ENCODE results near the gene JUND.
A peak's percentile ranks its signal among the peaks of the same experiment; 100 is the strongest.

The JUND gene

DNA sequence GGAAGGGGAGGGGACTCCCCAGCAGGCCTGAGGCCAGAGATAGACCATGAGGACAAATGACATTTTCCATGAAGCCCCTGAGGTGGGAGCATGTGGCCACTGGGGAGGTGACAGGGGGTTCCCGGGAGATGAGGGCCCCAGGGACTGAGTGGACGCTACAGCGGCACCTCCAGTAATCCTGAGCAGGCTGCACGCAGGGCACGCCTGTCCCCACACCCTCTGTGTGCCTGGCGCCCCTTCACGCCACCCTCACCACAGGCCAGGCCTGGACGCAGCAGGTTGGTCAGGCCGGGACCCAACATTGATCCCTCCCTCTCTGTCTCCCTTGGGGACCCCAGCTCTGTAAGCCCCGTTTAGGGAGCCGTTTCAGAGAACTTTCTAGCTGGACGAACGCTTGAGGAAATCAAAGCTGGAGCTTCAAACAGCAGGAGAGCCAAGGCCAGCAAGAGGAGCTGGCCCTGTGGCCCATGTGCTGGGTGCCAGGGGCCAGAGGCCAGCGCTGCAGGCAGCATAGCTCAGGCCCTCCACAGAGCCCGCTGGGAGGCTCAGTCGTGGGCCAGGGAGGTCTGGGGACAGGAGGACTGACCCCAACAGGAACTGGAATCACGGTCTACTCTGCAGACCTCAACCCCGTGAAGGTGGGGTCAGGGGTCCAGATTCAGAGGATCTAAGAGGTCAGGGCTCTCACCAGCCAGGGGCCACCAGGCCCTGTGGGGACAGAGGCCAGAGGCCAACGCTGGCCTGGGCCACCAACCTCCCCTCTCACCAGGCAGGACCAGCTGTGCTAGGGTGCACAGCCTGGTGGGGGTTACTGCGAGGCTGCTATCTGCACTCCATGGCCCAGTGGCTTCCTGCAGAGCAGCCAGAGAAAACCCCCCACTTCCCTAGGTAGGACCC is 26.9 kb upstream of the JUND start:
- no peak for DNase-seq (ENCODE audit: low spot score)

DNA sequence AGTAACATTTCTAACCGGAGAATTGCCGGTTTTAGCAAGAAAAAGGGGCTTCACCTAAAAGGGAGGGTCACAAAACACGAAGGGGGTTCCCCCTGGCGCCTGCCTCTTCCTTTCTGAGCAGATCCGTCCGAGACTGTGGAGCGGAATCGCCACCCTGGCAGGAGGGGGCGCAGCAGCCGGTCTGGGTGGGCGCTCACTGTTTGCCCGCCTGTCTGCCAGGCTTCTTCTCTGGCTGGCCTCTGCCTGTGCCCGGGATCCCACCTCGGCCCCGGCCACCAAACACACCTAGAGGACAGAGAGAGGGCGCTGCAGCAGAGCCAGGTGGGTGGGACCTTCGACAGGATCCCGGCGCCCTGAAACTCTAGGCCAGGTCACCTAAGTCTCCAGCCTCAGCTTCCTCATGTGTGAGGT is 25.9 kb upstream of the JUND start:
- peak; percentile 19 for DNase-seq (ENCODE audit: low spot score)

DNA sequence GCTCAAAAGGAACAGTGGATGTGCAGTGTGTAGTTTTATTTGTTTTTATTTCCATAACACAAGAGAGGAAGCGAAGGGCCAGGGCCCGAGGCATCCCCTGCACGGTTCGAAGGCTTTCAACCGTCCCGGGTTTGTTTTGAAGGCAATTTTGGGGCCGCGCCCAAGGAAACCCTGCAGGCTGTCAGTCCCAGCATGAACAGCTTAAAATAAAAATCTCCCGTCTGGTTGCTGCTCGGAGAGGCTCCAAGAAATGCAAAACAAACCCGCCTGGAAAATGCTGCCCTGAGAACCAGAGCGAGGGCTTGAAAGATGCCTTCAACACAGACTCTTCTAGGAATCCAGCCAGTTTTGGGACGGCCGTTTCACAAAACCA is 25.5 kb upstream of the JUND start:
- peak; percentile 22 for DNase-seq (ENCODE audit: low spot score)

DNA sequence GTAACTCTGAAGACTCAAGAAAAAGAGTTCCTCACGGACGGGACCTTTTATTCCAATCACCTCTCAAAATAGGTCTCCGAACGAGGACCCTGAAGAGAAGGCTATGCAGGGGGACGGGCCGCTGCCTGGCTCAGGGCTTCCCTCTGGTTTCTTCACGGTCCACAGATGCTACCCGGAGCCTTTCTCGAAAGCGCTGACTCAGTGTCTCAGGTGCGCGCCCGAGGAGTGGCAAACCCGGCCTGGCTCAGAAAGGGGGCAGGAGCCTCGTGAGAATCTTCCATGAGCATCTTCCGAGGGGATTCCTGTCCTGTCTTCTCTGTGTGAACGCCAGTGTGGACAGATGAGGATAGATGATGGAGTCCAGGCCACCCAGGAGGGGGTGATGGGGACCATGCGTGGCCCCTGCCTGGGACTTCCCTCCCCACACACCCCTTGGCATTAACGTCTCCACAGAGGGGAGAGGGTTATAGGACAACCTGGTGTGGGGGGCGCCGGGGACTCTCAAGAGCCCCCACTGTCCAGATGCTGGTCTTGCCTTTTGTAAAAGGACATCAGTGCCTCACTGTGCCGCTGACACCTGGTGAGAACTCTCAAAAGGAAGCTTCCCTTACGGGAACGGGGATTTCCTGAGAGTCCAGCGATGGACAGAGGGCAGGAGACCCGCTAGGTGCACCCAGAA is 24.9 kb upstream of the JUND start:
- no peak for DNase-seq (ENCODE audit: low spot score)

DNA sequence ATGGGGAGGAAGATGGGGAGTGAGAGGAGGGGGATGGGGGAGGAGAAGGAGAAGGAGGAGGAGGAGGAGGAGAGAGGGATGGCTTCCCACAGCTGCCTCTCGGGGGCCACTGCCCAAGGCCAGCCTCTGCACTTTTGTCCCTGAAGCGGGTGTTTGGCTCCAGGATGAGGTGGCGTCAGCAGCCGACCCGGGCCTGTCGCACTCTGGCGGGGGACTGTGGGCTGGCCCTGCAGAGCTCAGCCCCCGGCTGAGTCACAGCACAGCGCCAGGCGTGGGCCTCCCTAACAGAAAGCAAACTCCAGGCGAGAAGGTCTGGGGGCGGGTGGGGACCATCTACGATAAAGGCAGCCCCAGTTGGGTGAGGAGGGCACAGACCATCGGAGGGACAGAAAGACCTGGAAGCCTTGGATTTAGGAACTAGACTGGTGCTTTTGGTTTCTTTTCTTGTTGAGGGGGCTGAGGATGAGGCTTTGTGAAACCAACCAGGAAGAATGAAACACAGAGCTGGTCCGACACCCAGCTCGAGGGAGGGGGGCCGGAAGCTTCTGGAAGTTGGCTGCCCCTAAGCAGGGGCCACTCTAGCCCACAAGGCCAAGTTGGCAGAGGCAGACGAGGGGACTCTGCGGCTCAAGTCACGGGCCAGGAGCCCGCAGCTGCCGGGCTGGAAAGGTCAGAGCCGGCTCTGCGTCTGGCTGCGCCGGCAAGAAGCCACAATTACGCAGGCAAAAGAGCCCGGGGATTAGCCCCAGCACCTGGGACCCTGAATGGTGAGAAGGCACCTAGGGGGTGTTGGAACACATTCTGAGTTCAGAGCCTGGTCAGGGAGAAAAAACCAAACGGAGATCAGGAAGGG is 23.3 kb upstream of the JUND start:
- peak; percentile 74 for DNase-seq (ENCODE audit: low spot score)

DNA sequence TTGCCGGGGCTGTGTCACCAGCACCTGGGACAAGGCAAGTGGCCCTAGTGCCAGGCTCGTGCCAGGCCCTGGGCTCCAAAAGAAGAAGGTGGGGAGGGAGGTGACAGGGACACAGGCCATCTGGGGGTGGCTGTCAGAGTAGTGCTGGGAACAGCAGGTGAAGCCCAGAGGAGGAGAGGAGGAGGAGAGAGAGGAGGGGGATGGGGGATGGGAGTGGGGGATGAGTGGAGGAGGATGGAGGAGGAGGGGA is 22.7 kb upstream of the JUND start:
- DNase-seq (ENCODE audit: low spot score): no peak

DNA sequence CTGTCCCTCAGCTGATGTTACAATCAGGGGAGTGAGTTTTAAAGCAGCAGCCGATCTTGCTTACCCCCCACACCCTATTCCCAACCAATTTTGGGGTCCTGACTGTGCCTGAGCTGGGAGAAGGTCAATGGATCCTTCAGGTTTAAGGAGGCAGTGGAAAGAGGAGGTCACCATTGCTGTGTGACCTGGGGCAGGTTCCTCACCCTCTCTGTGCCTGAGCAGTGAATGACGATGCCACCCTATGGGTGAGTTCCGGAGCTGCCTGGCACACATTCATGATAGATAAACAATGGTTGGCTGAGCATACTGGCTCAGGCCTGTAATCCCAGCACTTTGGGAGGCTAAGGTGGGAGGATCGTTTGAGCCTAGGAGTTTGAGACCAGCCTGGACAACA is 20.3 kb upstream of the JUND start:
- no peak for DNase-seq (ENCODE audit: low spot score)

DNA sequence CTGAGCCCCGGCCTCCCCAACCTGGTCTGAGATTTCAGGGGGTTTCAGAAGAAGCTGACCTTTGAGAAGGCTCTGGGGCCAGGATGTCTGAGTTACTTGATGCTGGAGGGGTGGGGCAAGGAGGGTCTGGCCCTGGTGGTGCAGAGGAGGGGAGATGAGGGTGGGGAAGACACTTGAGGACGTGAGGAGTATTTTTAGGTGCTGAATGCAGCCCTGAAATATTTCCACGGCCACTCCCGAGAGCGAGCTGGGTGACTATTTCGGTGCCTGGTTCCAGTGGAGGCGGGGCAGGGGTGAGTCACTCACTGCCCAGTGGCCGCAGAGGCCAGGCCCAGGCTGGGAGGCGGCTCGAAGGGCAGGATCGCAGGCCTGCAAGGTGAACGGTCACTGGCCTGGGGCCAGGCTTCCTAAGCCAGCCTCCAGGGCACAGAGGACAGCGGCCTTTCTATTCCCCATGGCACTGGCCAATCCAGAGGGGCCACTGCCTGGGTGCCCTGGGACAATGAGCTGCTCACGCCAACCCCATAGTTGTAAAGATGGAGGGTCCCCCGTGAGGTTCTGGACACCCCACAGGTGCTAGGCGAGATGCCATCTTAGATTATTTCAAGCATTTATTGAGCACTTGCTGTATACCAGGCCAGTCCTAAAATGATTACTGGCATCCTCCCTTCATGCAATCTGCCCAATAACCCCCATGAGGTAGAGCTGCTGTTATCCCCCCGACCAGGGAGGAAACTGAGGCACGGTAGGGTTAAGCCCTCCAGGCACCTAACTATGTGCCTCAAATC is 19.7 kb upstream of the JUND start:
- DNase-seq (ENCODE audit: low spot score): no peak

DNA sequence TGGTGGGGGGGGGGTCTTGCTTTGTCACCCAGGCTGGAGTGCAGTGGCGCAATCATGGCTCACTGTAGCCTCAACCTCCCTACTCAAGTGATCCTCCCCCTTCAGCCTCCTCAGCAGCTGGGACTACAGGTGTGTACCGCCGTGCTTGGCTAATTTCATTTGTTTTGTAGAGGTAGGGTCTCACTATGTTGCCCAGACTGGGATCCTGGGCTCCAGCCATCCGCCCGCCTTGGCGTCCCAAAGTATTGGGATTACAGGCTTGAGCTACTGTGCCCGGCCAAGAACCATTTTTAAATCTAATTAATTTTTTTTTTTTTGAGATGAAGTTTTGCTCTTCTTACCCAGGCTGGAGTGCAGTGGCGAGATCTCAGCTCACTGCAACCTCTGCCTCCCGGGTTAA is 18.2 kb upstream of the JUND start:
- no peak for DNase-seq (ENCODE audit: low spot score)

DNA sequence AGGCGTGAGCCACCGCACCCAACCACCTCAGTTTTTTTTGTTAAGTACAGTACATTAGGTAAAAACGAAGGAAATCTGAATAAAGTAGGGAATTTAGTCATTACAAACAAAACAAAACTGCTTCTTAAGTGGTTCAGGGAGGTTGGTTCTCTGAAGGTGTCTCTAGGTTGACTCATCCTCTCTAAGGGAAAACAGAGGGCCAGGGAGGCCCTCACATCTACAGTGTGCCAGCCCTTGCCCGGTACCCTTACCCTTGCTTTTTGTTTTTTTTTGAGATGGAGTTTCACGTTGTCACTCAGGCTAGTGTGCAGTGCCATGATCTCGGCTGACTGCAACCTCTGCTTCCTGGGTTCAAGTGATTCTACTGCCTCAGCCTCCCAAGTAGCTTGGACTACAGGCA is 17.2 kb upstream of the JUND start:
- no peak for DNase-seq (ENCODE audit: low spot score)

DNA sequence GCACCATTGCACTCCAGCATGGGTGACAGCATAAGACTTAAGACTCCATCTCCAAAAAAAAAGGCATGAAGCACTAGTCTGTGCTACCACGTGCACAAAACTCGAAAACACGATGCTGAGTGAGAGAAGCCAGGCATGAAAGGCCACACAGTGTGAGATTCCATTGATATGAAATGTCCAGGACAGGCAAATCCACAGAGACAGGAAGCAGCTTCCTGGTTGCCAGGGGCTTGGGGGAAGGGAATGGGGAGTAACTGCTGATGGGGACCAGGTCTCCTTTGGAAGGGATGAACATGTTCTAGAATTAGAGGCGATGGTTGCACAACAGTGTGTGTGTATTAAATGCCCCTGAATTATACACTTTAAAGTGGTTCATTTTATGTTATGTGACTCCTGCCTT is 15.9 kb upstream of the JUND start:
- DNase-seq (ENCODE audit: low spot score): no peak

DNA sequence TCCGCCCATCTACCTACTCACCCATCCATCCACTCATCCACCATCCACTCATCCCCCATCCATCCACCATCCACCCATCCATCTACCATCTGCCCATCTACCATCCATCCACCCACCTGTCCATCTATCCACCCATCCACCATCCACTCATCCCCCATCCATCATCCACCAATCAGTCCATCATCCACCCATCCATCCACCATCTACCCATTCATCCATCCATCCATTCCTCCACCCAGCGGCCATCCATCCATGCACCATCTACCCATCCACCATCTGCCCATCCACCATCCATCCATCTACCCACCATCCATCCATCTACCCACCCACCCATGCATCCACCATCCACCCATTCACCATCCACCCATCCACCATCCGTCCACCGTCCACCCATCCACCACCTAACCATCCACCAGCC is 13.6 kb upstream of the JUND start:
- DNase-seq (ENCODE audit: low spot score): no peak

DNA sequence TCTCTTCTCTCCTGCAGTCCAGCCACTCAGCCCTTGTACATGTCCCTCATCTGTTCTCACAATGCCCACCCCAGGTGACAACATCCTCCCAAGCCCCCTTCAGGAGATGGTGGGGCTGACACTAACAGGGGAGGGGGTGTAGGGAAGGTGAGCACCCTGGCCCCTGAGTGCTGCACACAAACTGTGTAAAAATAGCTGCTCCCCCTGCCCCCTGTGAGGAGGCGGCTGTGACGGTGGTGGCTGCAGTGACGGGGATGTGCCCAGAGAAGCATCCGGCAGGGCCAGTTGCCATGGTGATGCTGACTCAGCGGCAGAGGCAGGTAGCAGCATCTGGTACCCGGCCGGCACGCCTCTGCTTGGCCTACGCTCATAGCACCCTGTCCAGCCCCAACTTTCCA is 13.0 kb upstream of the JUND start:
- DNase-seq (ENCODE audit: low spot score): peak; percentile 92

DNA sequence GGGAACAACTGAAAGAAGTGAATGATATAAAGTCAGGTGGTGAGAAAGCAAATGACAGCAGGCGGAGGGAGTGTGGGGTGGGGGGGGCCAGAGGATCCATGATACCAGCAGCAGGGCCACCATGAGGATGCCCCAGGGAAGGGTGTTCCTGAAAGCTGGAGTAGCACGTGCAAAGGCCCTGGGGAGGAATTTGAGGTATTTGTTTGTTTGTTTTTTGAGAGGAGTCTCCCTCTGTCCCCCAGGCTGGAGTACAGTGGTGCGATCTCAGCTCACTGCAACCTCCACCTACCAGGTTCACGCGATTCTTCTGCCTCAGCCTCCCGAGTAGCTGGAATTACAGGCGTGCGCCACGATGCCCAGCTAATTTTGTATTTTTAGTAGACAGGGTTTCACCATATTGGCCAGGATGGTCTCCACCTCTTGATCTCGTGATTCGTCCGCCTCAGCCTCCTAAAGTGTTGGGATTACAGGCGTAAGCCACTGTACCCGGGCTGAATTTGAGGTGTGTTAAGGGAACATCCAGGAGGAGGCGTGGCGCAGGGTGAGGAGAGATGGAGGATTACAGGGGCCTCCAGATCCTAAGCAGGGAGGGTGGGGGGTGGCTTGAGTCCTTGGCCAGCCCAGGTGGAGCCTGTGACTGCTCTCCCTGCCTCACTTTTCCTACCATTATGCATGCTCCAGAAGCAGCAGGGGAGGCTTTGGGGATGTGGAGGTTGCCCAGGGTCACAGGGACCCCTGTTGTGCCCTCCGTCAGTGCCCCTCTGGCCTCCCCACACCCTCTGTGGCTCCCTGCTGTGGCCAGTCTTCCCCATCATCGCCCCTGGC is 12.4 kb upstream of the JUND start:
- no peak for DNase-seq (ENCODE audit: low spot score)

DNA sequence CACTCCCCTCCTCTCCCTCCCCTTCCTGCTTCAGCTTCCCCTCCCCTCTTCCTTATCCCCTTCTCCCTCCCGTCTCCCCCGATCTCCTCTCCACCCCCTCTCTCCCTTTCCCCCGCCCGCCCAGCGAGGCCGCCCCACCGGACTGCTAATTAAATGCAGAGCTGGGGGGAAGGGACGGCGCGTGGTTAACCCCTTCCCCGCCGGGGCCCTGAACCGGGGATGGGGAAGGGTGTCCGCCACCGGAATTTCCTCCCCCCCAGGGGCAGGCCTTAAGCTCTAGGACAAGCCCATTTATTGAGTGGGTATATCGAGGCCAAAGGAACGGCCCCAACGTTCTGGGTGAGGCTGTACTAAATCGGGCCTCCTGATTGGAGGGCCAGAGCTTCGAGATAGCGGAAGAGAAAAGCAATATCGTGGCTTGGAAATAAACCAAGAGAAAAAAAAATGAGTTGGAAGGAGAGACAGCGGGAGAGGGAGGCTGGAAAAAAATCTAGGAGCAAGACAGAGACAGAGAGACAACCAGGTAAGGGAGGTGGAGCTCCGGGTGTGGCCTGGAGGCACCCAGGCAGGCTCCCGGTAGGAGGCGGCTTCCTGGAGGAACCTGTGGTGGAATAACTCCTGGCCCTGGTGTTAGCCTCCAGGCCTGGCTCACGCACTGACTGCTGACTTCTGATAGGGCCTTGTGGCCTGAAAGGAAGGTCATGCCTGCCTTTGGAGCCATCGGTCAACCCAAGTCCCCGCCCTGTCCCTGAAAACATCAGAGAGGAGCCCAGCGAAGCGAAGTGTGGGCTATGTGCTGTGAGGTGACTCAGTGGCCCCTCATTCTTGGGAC is 11.6 kb upstream of the JUND start:
- peak; percentile 15 for DNase-seq (ENCODE audit: low spot score)

DNA sequence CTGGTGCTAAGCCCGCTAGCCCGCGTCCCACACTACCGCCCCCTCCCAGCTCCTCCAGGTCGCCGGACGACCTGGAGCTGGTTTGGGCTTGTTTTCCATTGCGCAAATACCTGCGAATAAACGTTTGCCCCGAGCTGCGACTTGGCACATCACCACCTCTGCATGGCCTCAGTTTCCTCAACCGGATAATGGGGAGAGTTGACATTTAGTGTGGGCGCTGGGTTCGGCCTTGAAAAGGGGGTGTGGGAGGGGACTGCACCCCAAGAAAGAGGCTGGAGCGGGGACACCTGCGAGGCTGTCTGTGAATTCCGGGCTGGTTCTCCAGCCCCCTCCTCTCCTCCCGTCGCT is 11.0 kb upstream of the JUND start:
- DNase-seq (ENCODE audit: low spot score): no peak

DNA sequence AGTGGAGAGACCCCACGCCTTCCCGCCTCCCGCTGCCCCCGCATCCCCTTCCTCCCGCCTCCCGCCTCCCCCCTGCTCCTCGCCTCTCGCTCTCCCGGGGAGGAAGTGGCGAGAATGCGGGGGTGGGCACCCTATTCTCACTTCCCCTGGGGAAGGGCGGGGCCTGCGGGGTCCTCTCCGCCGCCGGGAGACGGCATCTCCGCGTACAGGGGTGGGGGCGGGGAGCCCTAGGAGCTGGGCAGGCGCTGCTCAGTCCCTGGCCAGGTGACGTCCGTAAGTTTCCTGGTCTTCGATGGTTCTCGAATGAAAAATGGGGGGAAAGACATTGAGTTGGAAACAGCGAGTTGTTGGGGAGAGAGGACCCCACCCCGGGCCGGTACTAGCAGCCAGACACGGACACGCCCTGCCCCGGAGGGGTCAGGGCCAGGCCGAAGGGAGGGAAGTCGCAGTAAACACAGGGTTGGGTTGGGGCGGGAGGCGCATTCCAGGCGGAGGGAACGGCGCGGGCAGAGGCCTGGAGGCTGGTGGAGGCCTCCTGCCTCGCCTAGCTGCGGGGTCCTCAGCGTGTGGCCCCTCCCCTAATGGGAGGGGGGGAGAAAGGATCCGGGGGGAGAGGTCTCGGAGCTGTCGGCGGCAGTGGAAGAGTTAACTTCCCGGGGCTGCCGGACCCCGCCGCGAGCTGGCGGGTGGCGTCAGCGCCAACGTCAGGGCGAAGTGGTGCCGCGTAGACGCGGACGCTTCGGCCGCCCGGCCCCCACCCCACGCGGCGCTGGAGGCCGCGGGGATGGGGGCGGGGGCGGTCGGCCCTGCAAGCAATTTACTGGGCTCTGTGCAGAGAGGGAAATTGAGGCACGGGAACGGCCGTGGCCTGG is 10.4 kb upstream of the JUND start:
- DNase-seq (ENCODE audit: low spot score): peak; percentile 79

DNA sequence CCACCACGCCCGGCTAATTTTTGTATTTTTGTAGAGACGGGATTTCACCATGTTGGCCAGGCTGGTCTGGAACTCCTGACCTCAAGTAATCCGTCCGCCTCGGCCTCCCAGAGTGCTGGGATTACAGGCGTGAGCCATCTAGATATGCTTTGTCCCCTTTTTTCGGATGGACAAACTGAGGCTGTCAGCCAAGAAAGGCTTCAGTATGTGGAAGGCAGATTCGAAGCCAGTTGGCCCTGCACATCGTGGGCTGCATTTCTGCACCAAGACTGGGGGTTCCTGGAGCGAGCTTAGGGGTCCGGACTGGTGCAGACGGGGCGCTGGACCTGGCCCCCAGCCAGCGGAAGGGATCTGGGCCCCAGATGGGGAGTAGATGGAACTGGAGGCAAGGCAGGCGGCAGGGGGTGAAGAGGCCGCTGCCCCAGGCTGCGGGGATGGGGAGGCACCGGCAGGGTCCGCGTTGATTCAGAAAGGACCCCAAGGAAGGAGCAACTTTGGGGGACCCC is 9.7 kb upstream of the JUND start:
- no peak for DNase-seq (ENCODE audit: low spot score)

DNA sequence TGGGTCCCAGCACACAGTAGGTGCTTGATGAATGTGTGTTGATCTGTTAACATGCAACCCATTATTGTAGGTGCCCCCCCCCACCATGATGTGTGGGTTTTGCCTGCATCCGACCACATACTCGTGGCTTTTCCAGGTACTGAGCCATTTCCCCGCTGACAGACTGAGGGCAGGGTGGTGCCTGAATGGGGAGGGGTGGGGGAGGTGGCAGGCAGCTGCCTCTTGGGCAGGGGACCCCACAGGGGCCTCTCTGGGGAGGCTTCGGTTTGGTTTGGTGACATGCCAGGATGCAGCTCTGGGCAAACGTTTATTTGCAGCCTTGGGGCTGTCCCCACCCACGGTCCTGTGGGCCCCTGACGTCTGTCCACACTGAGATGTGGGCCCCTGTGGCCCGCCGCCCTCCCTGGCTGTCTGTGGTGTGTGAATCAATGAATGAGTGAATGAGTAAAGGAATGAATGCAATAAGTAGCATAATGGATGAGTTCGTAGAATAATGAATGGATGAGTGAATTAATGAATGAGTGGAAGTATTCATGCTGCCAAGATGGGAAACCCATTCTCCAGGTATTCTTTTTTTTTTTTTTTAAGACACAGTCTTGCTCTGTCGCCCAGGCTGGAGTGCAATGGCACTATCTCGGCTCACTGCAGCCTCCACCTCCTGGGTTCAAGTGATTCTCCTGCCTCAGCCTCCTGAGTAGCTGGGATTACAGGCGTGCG is 9.0 kb upstream of the JUND start:
- peak; percentile 76 for DNase-seq (ENCODE audit: low spot score)

All from CD4-positive, alpha-beta T cell treated with Interleukin-6 at 100 ng/mL for 8 hours (primary cell).